Sigmoid colon (tissue), 7 donors: Measurements from ENCODE around the gene PTCD2. TPM values are rescaled to one million over a fixed set of nuclear protein-coding genes. Genes with fewer than 3 reads are reported as not detected.

ENCODE experiments used
- DNase-seq: peaks from one replicate; pipeline ENCODE4 v3.0.0-alpha.2; 2019
- H3K27ac ChIP-seq, 4 donors: fragments of 200-600 bp; sonication (generic); one replicate each; pipeline ENCODE4 v1.5.1; 2016 to 2019; ENCODE audit warnings: mild to moderate bottlenecking in 1 of 4
- H3K27me3 ChIP-seq, 3 donors: fragments of 200-600 bp; sonication (generic); one replicate each; pipeline ENCODE4 v1.5.1; 2019; ENCODE audit warnings: mild to moderate bottlenecking in 1 of 3
- H3K36me3 ChIP-seq, 4 donors: fragments of 200-600 bp; sonication (generic); one replicate each; pipeline ENCODE4 v1.5.1; 2016 to 2019
- H3K4me1 ChIP-seq, 4 donors: fragments of 200-600 bp; sonication (generic); one replicate each; pipeline ENCODE4 v1.5.1; 2017 to 2019
- H3K4me3 ChIP-seq, 4 donors: fragments of 200-600 bp; sonication (generic); one replicate each; pipeline ENCODE4 v1.5.1; 2017 to 2019; ENCODE audit warnings: mild to moderate bottlenecking in 2 of 4, moderate library complexity in 1 of 4
- H3K9me3 ChIP-seq, 4 donors: fragments of 200-600 bp in 3 of 4; sonication (generic) in 3 of 4; one replicate each; pipeline versions ENCODE4 v1.5.1 to v1.6.1; 2013 to 2019
- CTCF ChIP-seq, 4 experiments: fragments of 450-650 bp in 3 of 4; fragments of 200-600 bp in 1 of 4; IDR thresholded peaks; one replicate each; pipeline ENCODE4 v1.5.1; 2016 to 2019; ENCODE audit warnings: antibody characterized with exemption in 4 of 4, mild to moderate bottlenecking in 3 of 4, moderate library complexity in 2 of 4
- EP300 ChIP-seq, 4 donors: sonication (generic); formaldehyde crosslinking; IDR thresholded peaks; one replicate each; pipeline ENCODE4 v1.6.1; 2017; ENCODE audit warnings: antibody characterized with exemption in 4 of 4
- POLR2A ChIP-seq, 2 donors: fragments of 450-650 bp; IDR thresholded peaks; one replicate each; pipeline ENCODE4 v1.6.1; 2016; ENCODE audit warnings: antibody characterized with exemption in 2 of 2, mild to moderate bottlenecking in 2 of 2, moderate library complexity in 2 of 2
- POLR2AphosphoS5 ChIP-seq, 4 donors: sonication (generic); formaldehyde crosslinking; IDR thresholded peaks; one replicate each; pipeline ENCODE4 v1.6.1; 2017; ENCODE audit warnings: antibody characterized with exemption in 4 of 4
- WGBS, 2 donors: extraction: QIAGEN DNeasy Blood & Tissue Kit; methylation state at CpG; one replicate each; pipeline ENCODE4 v1.1.7; 2013; 5-methylcytosine and 5-hydroxymethylcytosine counted together
- intact Hi-C: fragments of 100-400 bp; cut with DNase I; formaldehyde crosslinking; loops from one replicate; pipeline ENCODE4 v1.15.1; 2023
- polyA plus RNA-seq, 3 donors: library from polyadenylated mRNA; stranded (reverse); fragments of 200-250 nt; gene quantifications; one replicate each; pipeline ENCODE4 v1.2.3, GENCODE V29; 2013
- total RNA-seq, 4 donors: library from RNA; depleted of rRNA; stranded (reverse); fragments of >200 nt; gene quantifications; one replicate each; pipeline ENCODE4 v1.1.0, GENCODE V29; 2016
- donor health status: healthy with polysubstance abuse.
- donor health status: Bipolar disorder and iron deficiency.
- donor health status: healthy.

PTCD2 gene
- total RNA-seq, result 10 to 100 TPM in 1 of 4 donors, 1 to 10 TPM in 3; 5.4 to 12.7 (median 6.0) TPM
- polyA plus RNA-seq, result 1 to 10 TPM in 2 of 3 donors, under 1 TPM in 1; 0.60 to 3.5 (median 1.2) TPM

- intact Hi-C loops, result no loop called here
Measured at GRCh38 chr5:72319976-72320752, at the start of gene PTCD2, which contains the start of gene MRPS27. TSS of gene PTCD2 (plus strand) at chr5:72320373. CDS start at chr5:72320383, 10 bp downstream. TSS of gene MRPS27 (minus strand) at chr5:72320240. CDS start at chr5:72320221, 19 bp downstream.

GRCh38 chr5:72271702-72272101 lies 48.5 kb upstream of the PTCD2 start:
- 58 to 77% methylated on average over 3 of the region's 3 CpGs for WGBS, 2 donors
- peaks cover 0 to 43% (median 35%) of the 10 kb centered on the region in 4 donors for H3K4me1 ChIP-seq
- no peak for DNase-seq
- no peaks in the 10 kb centered on the region for H3K36me3 ChIP-seq
- peak overlapping the region in 2 of 4 donors; percentile 41 to 47 for H3K27ac ChIP-seq
- H3K4me3 ChIP-seq, result no peak overlapping the region
- intact Hi-C loops, result no loop called here
- H3K9me3 ChIP-seq, result no peaks in the 10 kb centered on the region
- H3K27me3 ChIP-seq, result no peaks in the 10 kb centered on the region
- no peak for TF ChIP-seq POLR2AphosphoS5 (IDR thresholded peaks at IDR 0.05)

More at GRCh38 chr5:72319976-72320752, at the start of gene PTCD2, which contains the start of gene MRPS27:
- Histone ChIP-seq H3K4me3 (peak within 1 kb of the TSS; percentile 70 to 88 (median 78)), H3K27me3 (no peaks in the 10 kb centered on the region), H3K36me3 (peaks cover 0 to 32% (median 3%) of the 10 kb centered on the region in 4 donors), H3K4me1 (peaks cover 0 to 23% (median 19%) of the 10 kb centered on the region in 4 donors), H3K27ac (peak within 1 kb of the TSS; percentile 77 to 88 (median 84)), H3K9me3 (no peaks in the 10 kb centered on the region)
- DNase-seq, result peak; percentile 98
- 0% methylated on average over 40 of the region's 40 CpGs for WGBS, 2 donors
- TF ChIP-seq POLR2AphosphoS5 (IDR thresholded peaks at IDR 0.05), result peak; percentile 65 to 83 (median 74)
- TF ChIP-seq CTCF (IDR thresholded peaks at IDR 0.05), result no peak
- TF ChIP-seq POLR2A (IDR thresholded peaks at IDR 0.05), result peak; percentile 37 to 48

- H3K9me3 ChIP-seq, result no peaks in the 10 kb centered on the region
- no peaks in the 10 kb centered on the region for H3K36me3 ChIP-seq
- H3K4me3 ChIP-seq, result no peak overlapping the region
- no peak for DNase-seq
- H3K27ac ChIP-seq, result peak overlapping the region in 2 of 4 donors; percentile 41 to 47
- no peaks in the 10 kb centered on the region for H3K27me3 ChIP-seq
- intact Hi-C loops, result no loop called here
- WGBS, 2 donors, result 89 to 92% methylated on average over 4 of the region's 4 CpGs
- TF ChIP-seq EP300 (IDR thresholded peaks at IDR 0.05) (no peak), CTCF (IDR thresholded peaks at IDR 0.05) (no peak), POLR2AphosphoS5 (IDR thresholded peaks at IDR 0.05) (no peak), POLR2A (IDR thresholded peaks at IDR 0.05) (no peak)
- H3K4me1 ChIP-seq, result peaks cover 0 to 36% (median 28%) of the 10 kb centered on the region in 4 donors
Measured at GRCh38 chr5:72272398-72272797, 47.8 kb upstream of the PTCD2 start.

DNA sequence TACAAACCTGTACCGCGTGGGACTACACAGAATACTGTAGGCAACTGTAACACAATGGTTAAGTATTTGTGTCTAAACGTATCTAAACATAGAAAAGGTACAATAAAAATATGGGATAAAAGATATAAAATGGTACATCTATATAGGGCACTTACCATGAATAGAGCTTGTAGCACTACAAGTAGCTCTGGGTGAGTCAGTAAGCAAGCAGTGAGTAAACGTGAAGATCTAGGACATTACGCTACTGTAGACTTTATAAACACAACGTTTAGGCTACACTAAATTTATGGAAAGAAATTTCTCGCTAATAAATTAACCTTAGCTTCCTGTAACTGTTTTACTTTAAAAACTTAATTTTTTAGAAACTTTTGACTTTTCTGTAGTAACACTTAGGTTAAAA lies 46.6 kb upstream of the PTCD2 start:
- intact Hi-C loops, result no loop called here
- H3K27ac ChIP-seq, result no peak overlapping the region
- no peaks in the 10 kb centered on the region for H3K9me3 ChIP-seq
- H3K4me3 ChIP-seq, result no peak overlapping the region
- no peak for DNase-seq
- peaks cover 0 to 24% (median 16%) of the 10 kb centered on the region in 4 donors for H3K4me1 ChIP-seq
- TF ChIP-seq CTCF (IDR thresholded peaks at IDR 0.05) (no peak), POLR2AphosphoS5 (IDR thresholded peaks at IDR 0.05) (no peak), EP300 (IDR thresholded peaks at IDR 0.05) (no peak), POLR2A (IDR thresholded peaks at IDR 0.05) (no peak)
- WGBS, 2 donors, result 92 to 94% methylated on average over 7 of the region's 7 CpGs
- no peaks in the 10 kb centered on the region for H3K27me3 ChIP-seq
- no peaks in the 10 kb centered on the region for H3K36me3 ChIP-seq

DNA sequence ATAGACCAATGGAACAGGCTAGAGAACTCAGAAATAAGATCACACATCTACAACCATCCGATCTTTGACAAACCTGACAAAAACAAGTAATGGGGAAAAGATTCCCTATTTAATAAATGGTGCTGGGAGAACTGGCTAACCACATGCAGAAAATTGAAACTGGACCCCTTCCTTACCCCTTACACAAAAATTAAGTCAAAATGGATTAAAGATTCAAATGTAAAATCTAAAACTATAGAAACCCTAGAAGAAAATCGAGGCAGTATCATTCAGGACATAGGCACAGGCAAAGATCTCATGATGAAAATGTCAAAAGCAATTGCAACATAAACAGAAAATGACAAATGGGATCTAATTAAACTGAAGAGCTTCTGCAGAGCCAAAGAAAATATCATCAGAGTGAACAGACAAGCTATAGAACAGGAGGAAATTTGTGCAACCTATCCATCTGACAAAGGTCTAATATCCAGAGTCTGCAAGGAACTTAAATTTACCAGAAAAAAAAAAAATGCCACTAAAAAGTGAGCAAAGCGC lies 43.9 kb upstream of the PTCD2 start:
- Histone ChIP-seq H3K4me1 (peaks cover 0 to 34% (median 24%) of the 10 kb centered on the region in 4 donors), H3K9me3 (no peaks in the 10 kb centered on the region), H3K27ac (no peak overlapping the region), H3K27me3 (no peaks in the 10 kb centered on the region), H3K36me3 (no peaks in the 10 kb centered on the region), H3K4me3 (no peak overlapping the region)
- WGBS, 2 donors, result 97 to 98% methylated on average over 3 of the region's 3 CpGs
- TF ChIP-seq POLR2A (IDR thresholded peaks at IDR 0.05), result no peak
- TF ChIP-seq CTCF (IDR thresholded peaks at IDR 0.05), result no peak
- no peak for TF ChIP-seq EP300 (IDR thresholded peaks at IDR 0.05)
- TF ChIP-seq POLR2AphosphoS5 (IDR thresholded peaks at IDR 0.05), result no peak
- DNase-seq, result no peak
- intact Hi-C loops, result no loop called here
